HepG2 (cell line): Measurements from ENCODE around the gene HRG. TPM values are rescaled to one million over a fixed set of nuclear protein-coding genes. Genes with fewer than 3 reads are reported as not detected.

Experiments used
- ATAC-seq: fragments of 200-7000 bp; cut with Tn5 transposase; 3 replicates; pipeline ENCODE4 v1.9.1; 2020; ENCODE audit warnings: mild to moderate bottlenecking, moderate library complexity
- BruUV-seq: library from RNA; stranded (reverse); fragments of 400-500 nt; replicated peaks from 2 replicates; lab custom pipeline; 2021; lab: Mats Ljungman, UMichigan
- CTCF ChIA-PET: fragments of 300-600 bp; formaldehyde crosslinking; extraction: SDS; loops from one replicate; lab custom pipeline; 2021; ENCODE audit warnings: low total read pairs, inconsistent platforms, low intra/inter-chr PET ratio; lab: Yijun Ruan, JAX
- POLR2A ChIA-PET: fragments of 350-600 bp; sonication (Branson Sonifier 250); formaldehyde crosslinking; loops from one replicate; lab custom pipeline; 2020; ENCODE audit warnings: antibody characterized with exemption, inconsistent platforms; lab: Yijun Ruan, JAX
- DNase-seq: peaks from one replicate; pipeline ENCODE4 v3.0.0-alpha.2; 2015; ENCODE audit warnings: low spot score
- FAIRE-seq: peaks from 3 replicates; lab custom pipeline; 2011; peaks lifted over from hg19 to GRCh38; lab: Jason Lieb, UNC
- H2AFZ ChIP-seq: one replicate; pipeline ENCODE4 v1.6.1; 2011; ENCODE audit warnings: low read length, inconsistent platforms
- H3K27ac ChIP-seq: fragments of 300-600 bp; 3 replicates; pipeline ENCODE4 v1.8.0; 2011; ENCODE audit warnings: mixed run types, mild to moderate bottlenecking, mixed read lengths, low read length, inconsistent platforms; ENCODE audit not compliant: insufficient read depth; ENCODE audit errors: extremely low read length
- H3K27me3 ChIP-seq, 2 experiments: fragments of 200-600 bp in 1 of 2; 2 replicates in 1 of 2; 3 replicates in 1 of 2; pipeline versions ENCODE4 v1.6.0 to v1.8.0; 2011; ENCODE audit warnings: low read length in 2 of 2, mild to moderate bottlenecking in 2 of 2, moderate library complexity in 2 of 2, inconsistent platforms in 1 of 2; ENCODE audit not compliant: insufficient read depth in 2 of 2, control insufficient read depth in 1 of 2
- H3K36me3 ChIP-seq, 2 experiments: fragments of 200-600 bp in 1 of 2; replicated peaks in 1 of 2; 2 replicates in 1 of 2; 3 replicates in 1 of 2; pipeline versions ENCODE4 v1.5.1 to v1.8.0; 2011; ENCODE audit warnings: low read length in 2 of 2, inconsistent platforms in 1 of 2; ENCODE audit not compliant: insufficient read depth in 2 of 2, control insufficient read depth in 1 of 2
- H3K4me1 ChIP-seq: 2 replicates; pipeline ENCODE4 v1.5.1; 2012; ENCODE audit warnings: low read length, inconsistent platforms; ENCODE audit not compliant: insufficient read depth
- H3K4me2 ChIP-seq: 2 replicates; pipeline ENCODE4 v1.6.0; 2011; ENCODE audit warnings: low read depth, low read length, inconsistent platforms
- H3K4me3 ChIP-seq, 3 experiments: fragments of 200-600 bp in 1 of 3; sonication (generic), shearing (Covaris generic) in 1 of 3; replicated peaks in 1 of 3; 2 replicates each; pipeline ENCODE4 v1.5.1; 2011 to 2016; ENCODE audit warnings: low read length in 3 of 3, inconsistent platforms in 2 of 3, low read depth in 2 of 3, mild to moderate bottlenecking in 2 of 3, control low read depth in 1 of 3, mixed read lengths in 1 of 3; ENCODE audit not compliant: insufficient read depth in 1 of 3
- H3K79me2 ChIP-seq: one replicate; pipeline ENCODE4 v1.6.1; 2011; ENCODE audit warnings: low read length, inconsistent platforms; ENCODE audit not compliant: insufficient read depth
- H3K9ac ChIP-seq: 2 replicates; pipeline ENCODE4 v1.6.0; 2011; ENCODE audit warnings: mild to moderate bottlenecking, low read depth, low read length, inconsistent platforms; ENCODE audit not compliant: insufficient read depth
- H3K9me3 ChIP-seq: 2 replicates; pipeline ENCODE4 v1.5.1; 2012; ENCODE audit warnings: mild to moderate bottlenecking, low read length
- H4K20me1 ChIP-seq: 2 replicates; pipeline ENCODE4 v1.6.0; 2011; ENCODE audit warnings: inconsistent platforms, mild to moderate bottlenecking, low read length, moderate library complexity; ENCODE audit not compliant: insufficient read depth
- AFF4 ChIP-seq: sonication (generic); formaldehyde crosslinking; IDR thresholded peaks from 2 replicates; pipeline ENCODE4 v1.4.0; 2020; ENCODE audit warnings: missing genetic modification reagents
- CEBPB ChIP-seq: IDR thresholded peaks from 2 replicates; pipeline ENCODE4 v1.6.1; 2011; ENCODE audit warnings: low read depth, low read length, improper control_type of control experiment, borderline replicate concordance
- ISL2 ChIP-seq: sonication (generic); formaldehyde crosslinking; IDR thresholded peaks from 2 replicates; pipeline ENCODE4 v1.5.0; 2020; ENCODE audit warnings: missing genetic modification reagents
- NKX3-1 ChIP-seq: sonication (generic); formaldehyde crosslinking; IDR thresholded peaks from 2 replicates; pipeline ENCODE4 v1.5.0; 2020; ENCODE audit warnings: missing genetic modification reagents
- SP4 ChIP-seq: sonication (generic); formaldehyde crosslinking; IDR thresholded peaks from 2 replicates; pipeline ENCODE4 v1.8.1; 2023; ENCODE audit warnings: mild to moderate bottlenecking, missing genetic modification reagents
- ZFAT ChIP-seq: sonication (generic); formaldehyde crosslinking; conservative IDR thresholded peaks from 2 replicates; pipeline ENCODE4 v1.8.1; 2023; ENCODE audit warnings: missing genetic modification reagents, inconsistent platforms
- ZNF143 ChIP-seq: sonication (generic); formaldehyde crosslinking; IDR thresholded peaks from 2 replicates; pipeline ENCODE4 v1.4.0; 2020; ENCODE audit warnings: missing genetic modification reagents
- ZNF33B ChIP-seq: sonication (generic); formaldehyde crosslinking; IDR thresholded peaks from 2 replicates; pipeline ENCODE4 v1.5.1; 2020; ENCODE audit warnings: mild to moderate bottlenecking, missing genetic modification reagents
- ZNF619 ChIP-seq: sonication (generic); formaldehyde crosslinking; IDR thresholded peaks from 2 replicates; pipeline ENCODE4 v1.4.0; 2020; ENCODE audit warnings: mild to moderate bottlenecking, missing genetic modification reagents
- ZNF724P ChIP-seq: sonication (generic); formaldehyde crosslinking; IDR thresholded peaks from 2 replicates; pipeline ENCODE4 v1.8.0; 2022; ENCODE audit warnings: missing genetic modification reagents, borderline replicate concordance
- ZNF816 ChIP-seq: sonication (generic); formaldehyde crosslinking; IDR thresholded peaks from 2 replicates; pipeline ENCODE4 v1.8.0; 2022; ENCODE audit warnings: missing genetic modification reagents, mild to moderate bottlenecking, borderline replicate concordance
- ZNF841 ChIP-seq: sonication (generic); formaldehyde crosslinking; IDR thresholded peaks from 2 replicates; pipeline ENCODE4 v1.8.1; 2023; ENCODE audit warnings: missing genetic modification reagents, borderline replicate concordance
- WGBS: methylation state at CpG from one replicate; pipeline ENCODE4 v1.1.6; 2017; ENCODE audit warnings: low lambda C conversion rate; 5-methylcytosine and 5-hydroxymethylcytosine counted together
- in situ Hi-C: cut with HindIII; loops from 2 replicates; pipeline ENCODE4 v1.10.0; 2017; ENCODE audit warnings: low pct_unique_long_range_greater_than_20kb; ENCODE audit not compliant: extremely low pct_ligation_motif_present
- intact Hi-C: fragments of 100-400 bp; cut with micrococcal nuclease; formaldehyde crosslinking; loops from one replicate; pipeline ENCODE4 v1.10.0; 2022; ENCODE audit not compliant: unreplicated experiment
- polyA plus RNA-seq, 8 experiments: library from polyadenylated mRNA; depleted of rRNA in 3 of 8; stranded (reverse) in 7 of 8; unstranded in 1 of 8; fragments of >200 nt; fragmentation: Illumina TruSeq in 4 of 8; extraction: Trizol in 4 of 8; gene quantifications; 2 replicates each; pipeline versions ENCODE4 v1.2.1 to v1.2.3, GENCODE V29; 2011 to 2016; ENCODE audit warnings: low read depth in 4 of 8, missing spikeins in 1 of 8, mixed read lengths in 1 of 8; ENCODE audit not compliant: insufficient read depth in 1 of 8
- total RNA-seq, 5 experiments: library from RNA; depleted of rRNA; stranded (reverse); fragments of >200 nt; fragmentation: Illumina TruSeq; extraction: Trizol; gene quantifications; 2 replicates each; pipeline ENCODE4 v1.2.3, GENCODE V29; 2016; ENCODE audit warnings: low read depth in 1 of 5

HRG gene
- total and polyA plus RNA-seq, 2 of the 13 experiments (the other 11 are each of a cell fraction or from before 2014, with no cell fraction given) = 0.09 to 0.11 TPM

GRCh38 chr3:186646106-186646505, 19.7 kb upstream of the HRG start:
- Histone ChIP-seq H3K4me2 (no peak overlapping the region), H4K20me1 (no peaks in the 10 kb centered on the region), H3K27ac (no peak overlapping the region), H3K4me1 (no peaks in the 10 kb centered on the region), H3K9ac (no peak overlapping the region), H3K36me3 (no peaks in the 10 kb centered on the region), H3K79me2 (no peaks in the 10 kb centered on the region), H3K4me3 (no peak overlapping the region), H2AFZ (no peak overlapping the region), H3K27me3 (no peaks in the 10 kb centered on the region), H3K9me3 (no peaks in the 10 kb centered on the region)
- DNase-seq = no peak
- no peak for FAIRE-seq
- intact Hi-C loops (no loop called here), in situ Hi-C loops (no loop called here)
- POLR2A ChIA-PET = no interaction called here
- CTCF ChIA-PET = no interaction called here
- no TSS peak for BruUV-seq
- WGBS = 84% methylated on average over 4 of the region's 4 CpGs
- TF ChIP-seq ZFAT (CRISPR knock-in tag) = no peak
- no peak for TF ChIP-seq ZNF724P (CRISPR knock-in tag)
- no peak for TF ChIP-seq ZNF33B
- no peak for TF ChIP-seq CEBPB
- TF ChIP-seq ZNF143 = no peak
- TF ChIP-seq ZNF619 (CRISPR knock-in tag) = no peak
- TF ChIP-seq SP4 (CRISPR knock-in tag) = no peak
- TF ChIP-seq ISL2 = no peak
- no peak for TF ChIP-seq ZNF841 (CRISPR knock-in tag)
- TF ChIP-seq AFF4 = no peak
- no peak for TF ChIP-seq ZNF816 (CRISPR knock-in tag)
- no peak for TF ChIP-seq NKX3-1 (CRISPR knock-in tag)
- no peak for ATAC-seq
